ENCODE results near the gene DEFB132.

DNA sequence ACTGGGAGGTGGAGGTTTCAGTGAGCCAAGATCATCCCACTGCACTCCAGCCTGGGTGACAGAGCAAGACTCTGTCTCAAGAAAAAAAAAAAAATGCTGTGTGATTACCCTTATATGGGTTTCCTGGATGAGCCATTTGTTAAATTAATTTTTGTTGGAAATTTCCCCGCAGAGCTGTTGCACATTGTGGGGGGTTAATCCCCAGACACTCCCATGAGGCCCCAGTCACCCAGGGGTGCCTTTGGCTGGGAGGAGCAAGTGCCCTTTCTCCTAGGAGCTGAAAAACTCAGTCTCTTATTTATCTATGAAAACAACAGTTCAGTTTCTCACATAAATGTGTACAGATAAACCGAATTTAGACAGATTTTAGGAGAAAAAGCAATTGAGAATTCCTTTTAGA lies 4.7 kb upstream of the DEFB132 start:
- no peak for TF ChIP-seq CTCF (IDR thresholded peaks at IDR 0.05; ENCODE audit: low read length)
- no peak for TF ChIP-seq EZH2 (optimal IDR thresholded peaks at IDR 0.05; ENCODE audit: low read depth, low read length)
